HG03571 (cell line): ENCODE data around the gene TAS1R1.

ENCODE experiments used
- ATAC-seq: cut with Tn5 transposase; IDR thresholded peaks from one replicate; pipeline ENCODE4 v1.9.1; 2021; ENCODE audit not compliant: unreplicated experiment

TAS1R1 gene

GRCh38 chr1:6570987-6571386 lies 15.9 kb downstream of the TAS1R1 start:
- no peak for ATAC-seq

DNA sequence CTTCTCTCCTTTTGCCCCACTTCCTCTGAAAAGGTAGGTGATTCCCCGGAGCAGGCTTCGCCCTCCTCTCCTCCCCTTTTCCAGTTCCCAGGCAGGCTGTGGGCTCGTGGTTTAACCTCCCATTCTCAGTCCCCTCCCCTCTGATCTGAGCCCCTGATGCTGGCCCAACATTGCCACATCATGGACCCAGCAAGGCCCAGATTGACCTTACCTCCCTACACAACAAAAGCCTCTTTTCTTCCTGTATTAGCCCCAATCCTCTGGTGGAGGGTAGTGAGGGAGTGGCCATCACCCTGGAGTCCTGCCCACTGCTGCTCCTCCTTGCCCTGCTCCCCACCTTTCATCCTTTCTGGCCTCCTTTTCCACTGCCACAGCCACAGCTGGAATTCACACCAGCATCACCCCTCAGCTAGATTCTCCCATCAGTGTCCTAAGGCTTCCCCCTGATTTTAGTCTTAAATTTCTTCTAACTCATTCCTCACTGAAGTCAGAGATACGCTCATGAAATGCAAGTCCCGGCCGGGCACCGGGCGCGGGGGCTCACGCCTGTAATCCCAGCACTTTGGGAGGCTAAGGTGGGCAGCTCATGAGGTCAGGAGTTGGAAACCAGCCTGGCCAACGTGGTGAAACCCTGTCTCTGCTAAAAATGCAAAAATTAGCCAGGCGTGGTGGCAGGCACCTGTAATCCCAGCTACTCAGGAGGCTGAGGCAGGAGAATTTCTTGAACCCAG lies 17.7 kb downstream of the TAS1R1 start:
- no peak for ATAC-seq

GRCh38 chr1:6574025-6574620 lies 19.0 kb downstream of the TAS1R1 start:
- ATAC-seq = no peak

GRCh38 chr1:6574818-6575217 lies 19.7 kb downstream of the TAS1R1 start:
- no peak for ATAC-seq

- ATAC-seq = no peak
Observed at GRCh38 chr1:6577831-6578525, 22.9 kb downstream of the TAS1R1 start.

DNA sequence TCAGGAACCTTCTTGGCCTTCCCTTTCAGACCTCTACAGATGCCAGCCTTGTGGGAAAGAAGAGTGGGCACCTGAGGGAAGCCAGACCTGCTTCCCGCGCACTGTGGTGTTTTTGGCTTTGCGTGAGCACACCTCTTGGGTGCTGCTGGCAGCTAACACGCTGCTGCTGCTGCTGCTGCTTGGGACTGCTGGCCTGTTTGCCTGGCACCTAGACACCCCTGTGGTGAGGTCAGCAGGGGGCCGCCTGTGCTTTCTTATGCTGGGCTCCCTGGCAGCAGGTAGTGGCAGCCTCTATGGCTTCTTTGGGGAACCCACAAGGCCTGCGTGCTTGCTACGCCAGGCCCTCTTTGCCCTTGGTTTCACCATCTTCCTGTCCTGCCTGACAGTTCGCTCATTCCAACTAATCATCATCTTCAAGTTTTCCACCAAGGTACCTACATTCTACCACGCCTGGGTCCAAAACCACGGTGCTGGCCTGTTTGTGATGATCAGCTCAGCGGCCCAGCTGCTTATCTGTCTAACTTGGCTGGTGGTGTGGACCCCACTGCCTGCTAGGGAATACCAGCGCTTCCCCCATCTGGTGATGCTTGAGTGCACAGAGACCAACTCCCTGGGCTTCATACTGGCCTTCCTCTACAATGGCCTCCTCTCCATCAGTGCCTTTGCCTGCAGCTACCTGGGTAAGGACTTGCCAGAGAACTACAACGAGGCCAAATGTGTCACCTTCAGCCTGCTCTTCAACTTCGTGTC lies 23.7 kb downstream of the TAS1R1 start:
- no peak for ATAC-seq

- ATAC-seq = peak; percentile 94
Observed at GRCh38 chr1:6579374-6580118, 24.4 kb downstream of the TAS1R1 start, which contains the start of gene ZBTB48. ZBTB48 (plus strand) TSS chr1:6579994; CDS start chr1:6580610, 616 bp downstream.

DNA sequence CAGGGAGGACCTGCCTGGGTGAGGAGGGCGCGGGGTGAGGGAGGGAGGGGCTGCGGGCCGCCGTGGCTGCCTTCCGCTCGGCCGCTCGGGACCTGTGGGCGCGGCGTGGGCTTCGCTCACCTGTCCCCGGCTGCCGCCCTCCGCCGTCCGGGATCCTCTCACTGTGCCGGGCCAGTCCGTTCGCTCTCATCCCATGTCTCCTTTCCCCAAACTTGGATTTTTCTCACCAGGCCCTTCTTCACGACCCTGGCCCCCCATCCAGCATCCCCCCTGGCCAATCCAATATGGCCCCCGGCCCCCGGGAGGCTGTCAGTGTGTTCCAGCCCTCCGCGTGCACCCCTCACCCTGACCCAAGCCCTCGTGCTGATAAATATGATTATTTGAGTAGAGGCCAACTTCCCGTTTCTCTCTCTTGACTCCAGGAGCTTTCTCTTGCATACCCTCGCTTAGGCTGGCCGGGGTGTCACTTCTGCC lies 25.0 kb downstream of the TAS1R1 start:
- no peak for ATAC-seq

GRCh38 chr1:6580593-6581409 lies 25.7 kb downstream of the TAS1R1 start:
- no peak for ATAC-seq

- ATAC-seq = no peak
Observed at GRCh38 chr1:6581561-6582305, 26.6 kb downstream of the TAS1R1 start.

DNA sequence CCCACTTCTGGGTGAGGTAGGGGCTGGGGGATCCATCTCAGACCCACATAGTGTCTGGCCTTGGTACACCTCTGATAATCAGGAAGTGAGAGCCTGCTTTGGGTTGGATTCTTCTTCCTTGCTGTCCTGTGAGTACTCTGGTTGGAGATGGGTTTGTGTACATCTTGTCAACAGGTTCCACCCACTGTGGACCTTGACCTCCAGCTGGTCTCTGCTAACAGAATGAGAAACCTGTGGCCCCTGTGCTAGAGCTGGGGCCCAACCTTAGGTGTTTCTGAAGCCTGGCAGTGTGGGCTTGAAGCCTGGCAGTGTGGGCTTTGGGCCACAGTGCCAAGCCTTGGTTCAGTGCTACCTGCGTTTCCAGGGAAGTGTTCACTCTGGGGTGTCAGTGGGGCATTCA lies 27.3 kb downstream of the TAS1R1 start:
- ATAC-seq = no peak

DNA sequence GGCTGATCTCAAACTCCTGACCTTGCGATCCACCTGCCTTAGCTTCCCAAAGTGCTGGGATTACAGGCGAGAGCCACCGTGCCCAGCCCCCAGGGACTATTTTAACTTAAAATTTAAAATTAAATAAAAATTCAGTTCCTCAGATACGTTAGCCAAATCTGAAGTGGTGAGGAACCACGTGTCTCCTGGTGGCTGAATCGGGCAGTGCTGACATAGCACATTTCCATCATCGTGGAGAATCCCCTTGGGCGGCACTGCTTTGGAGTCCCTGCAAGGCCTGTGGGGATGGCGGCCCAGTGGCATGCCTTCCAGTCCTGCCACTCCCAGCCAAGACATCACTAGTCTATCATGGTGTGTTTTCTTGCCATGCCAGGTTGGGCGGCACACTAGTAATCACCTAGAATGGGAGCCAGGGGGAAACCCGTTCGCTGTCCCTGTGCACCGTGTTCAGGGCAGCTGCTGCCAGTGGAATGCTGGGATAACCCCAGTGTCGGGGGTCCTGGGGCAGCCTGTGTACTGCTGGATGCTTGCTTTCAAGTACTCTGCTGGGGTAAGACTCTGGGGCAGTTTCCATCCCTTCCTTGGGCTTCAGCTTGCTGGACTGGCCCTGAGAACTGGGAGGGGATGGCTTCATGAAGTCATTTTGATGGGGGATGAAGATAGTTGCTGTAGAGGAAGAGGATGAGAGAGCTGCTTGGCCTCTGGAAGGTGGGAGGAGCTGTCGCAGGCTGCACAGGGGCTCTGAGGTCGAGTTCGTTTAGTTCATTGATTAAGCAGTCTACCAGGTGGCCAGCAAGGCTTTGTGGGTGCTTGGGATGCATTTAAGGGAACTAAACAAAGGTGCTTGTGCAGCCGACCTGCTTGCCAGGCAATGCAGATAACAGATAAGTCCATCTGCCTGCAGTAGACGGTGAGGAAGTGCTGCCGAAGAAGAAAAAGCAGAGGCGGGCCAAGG lies 29.3 kb downstream of the TAS1R1 start:
- ATAC-seq = no peak

DNA sequence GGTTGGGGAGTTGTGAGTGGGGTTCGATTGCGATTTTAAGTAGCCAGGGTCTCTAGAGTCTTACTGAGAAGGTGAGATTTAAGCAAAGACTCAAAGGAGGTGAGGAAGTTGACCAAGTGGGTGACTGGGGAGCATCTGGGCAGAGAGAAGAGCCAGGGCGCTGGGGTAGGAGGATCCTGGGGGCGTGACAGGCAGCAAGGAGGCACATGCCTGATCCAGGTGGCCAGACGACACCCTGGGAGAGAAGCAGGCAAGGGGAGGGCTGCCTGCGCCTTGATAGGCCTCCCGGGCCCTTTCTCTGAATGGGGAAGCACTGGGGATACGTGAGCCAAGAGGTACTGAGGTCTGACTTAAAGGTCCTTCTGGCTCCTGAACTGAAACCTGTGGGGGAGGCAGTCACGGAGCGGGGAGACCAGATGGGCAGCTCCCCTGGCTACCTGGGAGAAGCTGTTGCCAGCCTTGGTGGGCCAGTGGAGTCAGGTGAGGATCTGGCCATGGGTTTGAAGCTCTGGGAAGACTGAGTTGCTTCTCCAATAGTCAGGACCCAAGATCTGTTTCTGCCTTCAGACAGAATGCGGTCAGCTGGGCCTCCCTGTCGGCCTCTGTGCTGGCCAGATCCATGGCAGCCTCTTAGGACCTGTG lies 30.1 kb downstream of the TAS1R1 start:
- no peak for ATAC-seq

- no peak for ATAC-seq
Observed at GRCh38 chr1:6585841-6586240, 30.7 kb downstream of the TAS1R1 start.

DNA sequence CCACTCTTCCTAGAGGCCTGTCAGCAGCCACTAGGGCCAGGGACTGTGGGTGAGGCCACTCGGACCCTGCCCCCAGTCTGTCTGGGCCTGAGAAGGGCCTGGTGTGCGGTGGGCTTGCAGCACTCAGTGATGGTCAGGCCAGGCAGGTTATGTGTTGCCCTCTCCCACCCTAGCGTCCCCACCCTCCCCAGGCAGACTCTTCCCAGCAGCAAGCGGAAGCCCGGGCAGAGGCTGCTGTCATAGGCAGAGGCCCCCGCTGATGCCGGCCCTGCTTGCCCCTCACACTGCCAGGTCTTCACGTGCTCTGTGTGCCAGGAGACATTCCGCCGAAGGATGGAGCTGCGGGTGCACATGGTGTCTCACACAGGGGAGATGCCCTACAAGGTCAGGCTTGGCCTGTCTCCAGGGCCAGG lies 31.3 kb downstream of the TAS1R1 start:
- ATAC-seq = no peak

DNA sequence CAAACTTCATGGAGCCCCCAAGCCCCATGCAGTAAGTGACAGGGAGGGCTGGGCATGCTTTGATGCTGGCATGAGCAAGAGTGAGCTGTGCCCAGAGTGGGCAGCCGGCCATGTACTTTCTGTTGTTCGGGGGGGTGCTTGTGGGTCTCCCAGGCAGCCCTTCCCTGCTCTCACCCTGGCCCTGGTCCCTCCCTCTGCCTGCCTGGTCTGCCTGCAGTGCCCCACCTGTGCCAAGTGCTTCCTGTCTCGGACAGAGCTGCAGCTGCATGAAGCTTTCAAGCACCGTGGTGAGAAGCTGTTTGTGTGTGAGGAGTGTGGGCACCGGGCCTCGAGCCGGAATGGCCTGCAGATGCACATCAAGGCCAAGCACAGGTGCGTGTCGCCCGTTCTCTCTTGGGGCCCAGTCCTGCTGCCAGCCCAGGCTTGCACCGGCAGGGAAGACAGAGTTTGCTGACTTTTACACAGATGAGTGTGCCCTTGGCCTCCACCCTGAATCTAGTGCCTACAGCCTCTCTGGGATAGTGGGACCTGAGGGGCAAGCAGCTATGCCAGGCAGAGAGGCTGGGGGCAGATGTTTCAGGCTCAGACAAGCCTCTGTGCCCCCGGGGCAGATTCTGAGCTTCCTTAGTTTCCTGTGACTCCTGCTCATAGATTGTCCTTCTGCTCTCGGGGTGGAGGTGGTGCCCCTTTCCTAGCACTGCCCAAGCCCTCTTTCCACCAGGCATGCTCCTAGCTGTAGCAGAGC lies 32.3 kb downstream of the TAS1R1 start:
- ATAC-seq = no peak
